ENCODE data around the gene NEAT1.

GRCh38 chr11:65373839-65374580, 48.6 kb upstream of the NEAT1 start:
- no peak for TF ChIP-seq CTCF (IDR thresholded peaks at IDR 0.05; ENCODE audit: poor library complexity, severe bottlenecking)
- no peak for TF ChIP-seq MXI1 (conservative IDR thresholded peaks at IDR 0.05; ENCODE audit: poor library complexity, severe bottlenecking)
- no peak for TF ChIP-seq SMC3 (conservative IDR thresholded peaks at IDR 0.05; ENCODE audit: poor library complexity)
- no peak for TF ChIP-seq EP300 (conservative IDR thresholded peaks at IDR 0.05; ENCODE audit: poor library complexity, severe bottlenecking)
- no peak for TF ChIP-seq EZH2 (IDR thresholded peaks at IDR 0.05; ENCODE audit: borderline replicate concordance, insufficient read depth, low read length, poor library complexity, severe bottlenecking)
- TF ChIP-seq POLR2AphosphoS5 (IDR thresholded peaks at IDR 0.05): no peak
- no peak for TF ChIP-seq TAF1 (IDR thresholded peaks at IDR 0.05; ENCODE audit: low read depth)
- no peak for TF ChIP-seq RAD21 (conservative IDR thresholded peaks at IDR 0.05)

Measured in neural cell (in vitro differentiated cells).